RKO (cell line): ENCODE results near the gene NUDCD3.
A peak's percentile ranks its signal among the peaks of the same experiment; 100 is the strongest.

Experiments
- DNase-seq: peaks from one replicate; pipeline ENCODE4 v3.0.0-alpha.2; 2016; ENCODE audit warnings: low spot score

NUDCD3 gene

DNA sequence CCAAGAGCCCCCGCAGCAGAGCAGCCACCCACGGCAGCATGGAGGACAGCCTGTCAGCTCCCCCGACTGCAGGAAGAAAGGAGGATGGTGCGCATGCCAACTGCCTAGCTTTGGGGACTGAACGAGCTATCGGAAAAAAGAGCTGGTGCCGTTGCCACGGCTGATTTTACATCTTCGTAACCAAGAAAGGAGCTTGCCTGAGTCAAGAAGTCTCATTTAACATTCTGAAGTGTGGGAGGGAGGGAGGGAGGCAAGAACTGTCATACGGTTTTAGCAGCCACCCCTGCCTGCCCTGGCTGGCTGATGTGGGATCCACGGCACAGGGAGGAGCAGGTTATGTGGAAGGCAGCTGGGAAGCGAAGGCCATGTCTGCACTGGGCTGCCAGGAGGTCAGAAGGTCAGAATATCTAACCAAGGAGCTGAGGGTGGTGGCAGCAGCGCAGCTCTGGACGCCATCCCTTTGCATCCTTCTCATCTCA is 90.4 kb downstream of the NUDCD3 start:
- no peak for DNase-seq

DNA sequence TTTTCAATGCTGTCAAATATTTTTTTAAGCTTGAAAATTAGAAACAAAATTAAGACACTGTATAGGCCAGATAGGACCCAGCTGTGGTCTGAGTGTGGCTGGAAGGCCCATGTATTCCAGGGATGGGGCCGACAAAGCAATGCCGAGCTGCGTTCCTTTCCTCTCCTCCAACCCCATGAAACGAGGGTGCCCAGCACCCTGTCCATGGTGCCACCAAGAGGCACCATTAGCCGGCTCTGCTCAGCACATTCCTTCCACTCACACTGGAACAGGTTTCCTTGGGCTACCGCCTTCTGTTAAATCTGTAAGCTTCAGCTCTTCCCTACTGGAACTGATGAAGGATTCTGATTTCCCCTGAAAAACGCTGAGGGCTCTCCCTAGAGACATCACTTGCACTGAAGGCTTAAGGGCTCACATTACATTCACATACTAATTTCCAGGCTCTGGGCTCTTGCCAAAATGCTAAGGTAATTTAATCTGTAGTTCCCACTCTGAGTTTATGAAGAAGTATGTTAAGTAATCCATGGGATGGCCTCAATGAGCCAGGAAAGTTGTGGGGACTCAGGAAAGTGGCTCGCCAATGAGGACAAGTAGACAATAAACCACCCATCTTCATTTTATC is 91.4 kb downstream of the NUDCD3 start:
- no peak for DNase-seq

DNA sequence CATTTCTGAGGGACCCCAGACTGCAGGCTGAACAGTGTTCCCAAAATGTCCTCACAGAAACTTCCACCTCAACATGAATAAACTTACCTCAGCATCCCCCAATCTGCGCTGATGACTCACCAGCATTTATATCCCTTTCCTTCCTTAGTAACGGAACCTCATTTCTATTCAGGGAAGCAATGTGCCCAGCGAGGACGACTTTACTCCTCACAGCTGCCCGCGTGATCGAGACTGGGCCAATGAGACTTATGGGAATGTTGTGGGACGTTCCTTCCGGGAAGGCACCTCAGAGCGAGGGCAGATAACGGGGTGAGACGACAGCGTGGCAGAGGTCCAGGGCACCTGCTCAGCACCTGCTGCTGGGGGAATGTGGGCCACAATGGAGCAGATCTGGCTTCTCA is 91.9 kb downstream of the NUDCD3 start:
- no peak for DNase-seq

GRCh38 chr7:44396931-44397545 is 93.4 kb downstream of the NUDCD3 start:
- no peak for DNase-seq

DNA sequence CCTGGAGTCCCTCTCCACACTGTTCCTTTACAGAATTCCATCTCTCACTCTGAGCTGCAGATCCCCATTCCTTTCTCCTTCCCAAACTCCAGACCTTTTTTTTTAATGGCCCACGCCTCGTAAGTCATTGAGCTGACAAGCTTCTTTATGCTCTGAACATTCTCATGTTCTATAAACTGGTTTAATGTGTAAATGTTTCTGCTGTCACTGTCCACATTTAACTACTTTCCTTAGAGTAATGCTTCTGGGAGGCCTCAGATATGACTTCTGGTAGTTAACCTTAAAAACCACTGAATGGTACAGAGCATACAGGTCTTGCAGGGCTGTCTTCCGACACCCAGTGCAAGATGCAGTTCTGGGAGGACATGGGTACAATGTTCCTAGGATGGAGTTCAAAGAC is 94.0 kb downstream of the NUDCD3 start:
- DNase-seq: no peak

DNA sequence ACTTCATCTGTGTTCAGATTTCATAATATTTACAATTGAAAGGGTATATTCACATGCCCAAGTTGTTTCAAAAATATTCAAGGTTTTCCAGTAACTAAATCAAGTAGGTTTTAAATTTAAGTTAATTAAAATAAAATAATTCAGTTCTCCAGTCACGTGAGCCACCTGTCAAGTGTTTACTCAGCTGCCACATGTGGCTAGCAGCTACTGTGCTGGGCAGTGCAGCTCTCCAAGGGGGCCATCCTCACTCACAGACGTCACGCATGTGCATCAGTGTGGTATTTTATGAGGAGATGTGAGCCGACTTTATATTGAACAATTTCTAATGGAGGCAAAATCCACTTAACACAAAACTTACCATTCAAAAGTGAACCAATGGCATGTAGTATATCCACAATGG is 95.4 kb downstream of the NUDCD3 start:
- no peak for DNase-seq

DNA sequence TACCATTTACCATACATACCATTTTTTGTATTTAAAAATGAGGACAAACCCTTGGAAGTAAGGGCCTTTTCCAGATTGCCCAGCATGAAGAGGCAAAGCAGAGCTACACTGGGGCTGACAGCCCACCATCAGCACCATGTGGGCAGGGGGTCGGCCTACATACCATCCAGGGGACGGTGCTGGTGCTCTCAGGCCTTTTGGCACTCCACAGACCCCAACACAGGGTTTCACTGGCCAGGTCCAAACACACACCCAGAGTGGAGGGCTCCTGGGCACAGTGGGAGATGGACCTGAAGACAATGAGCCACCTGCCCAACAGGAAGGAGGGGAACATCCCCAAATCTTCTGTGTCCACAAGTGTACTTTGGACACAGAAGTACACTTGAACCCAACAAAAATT is 95.8 kb downstream of the NUDCD3 start:
- DNase-seq: no peak

DNA sequence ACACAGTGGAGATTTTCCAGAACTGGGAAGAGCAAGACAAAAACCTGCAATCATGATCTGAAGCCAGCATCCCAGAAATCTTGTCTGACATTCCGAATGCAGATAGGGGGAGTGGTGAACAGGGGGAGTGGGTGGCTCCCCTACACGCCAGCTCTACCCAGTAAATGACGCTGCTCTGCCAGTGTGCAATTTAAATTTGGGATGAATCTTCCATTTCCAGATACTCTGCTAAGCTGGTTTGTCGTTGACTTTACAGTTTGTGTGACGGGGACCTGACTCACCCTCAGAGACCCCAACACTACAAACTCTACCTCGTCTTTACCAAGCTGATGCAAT is 96.4 kb downstream of the NUDCD3 start:
- DNase-seq: no peak

GRCh38 chr7:44393238-44394111 is 97.0 kb downstream of the NUDCD3 start:
- no peak for DNase-seq

DNA sequence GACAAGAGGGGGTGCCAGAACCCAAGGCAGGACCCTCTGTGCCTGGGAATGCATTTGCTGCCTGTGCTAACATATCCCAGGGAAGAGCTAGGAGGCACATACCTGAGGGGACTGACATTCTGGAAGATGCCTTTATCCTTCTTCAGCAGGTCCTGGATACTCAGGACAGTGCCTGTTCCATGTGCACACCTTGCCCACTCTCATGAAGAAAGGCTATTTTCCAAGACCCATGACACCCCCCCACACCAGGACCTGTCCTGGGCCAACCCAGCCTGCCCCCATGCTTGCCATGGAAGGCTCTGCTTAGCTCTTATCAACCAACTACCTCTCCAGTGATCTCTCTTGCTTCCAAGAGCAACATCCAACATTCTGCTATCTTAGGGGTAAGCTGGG is 97.8 kb downstream of the NUDCD3 start:
- DNase-seq: no peak

DNA sequence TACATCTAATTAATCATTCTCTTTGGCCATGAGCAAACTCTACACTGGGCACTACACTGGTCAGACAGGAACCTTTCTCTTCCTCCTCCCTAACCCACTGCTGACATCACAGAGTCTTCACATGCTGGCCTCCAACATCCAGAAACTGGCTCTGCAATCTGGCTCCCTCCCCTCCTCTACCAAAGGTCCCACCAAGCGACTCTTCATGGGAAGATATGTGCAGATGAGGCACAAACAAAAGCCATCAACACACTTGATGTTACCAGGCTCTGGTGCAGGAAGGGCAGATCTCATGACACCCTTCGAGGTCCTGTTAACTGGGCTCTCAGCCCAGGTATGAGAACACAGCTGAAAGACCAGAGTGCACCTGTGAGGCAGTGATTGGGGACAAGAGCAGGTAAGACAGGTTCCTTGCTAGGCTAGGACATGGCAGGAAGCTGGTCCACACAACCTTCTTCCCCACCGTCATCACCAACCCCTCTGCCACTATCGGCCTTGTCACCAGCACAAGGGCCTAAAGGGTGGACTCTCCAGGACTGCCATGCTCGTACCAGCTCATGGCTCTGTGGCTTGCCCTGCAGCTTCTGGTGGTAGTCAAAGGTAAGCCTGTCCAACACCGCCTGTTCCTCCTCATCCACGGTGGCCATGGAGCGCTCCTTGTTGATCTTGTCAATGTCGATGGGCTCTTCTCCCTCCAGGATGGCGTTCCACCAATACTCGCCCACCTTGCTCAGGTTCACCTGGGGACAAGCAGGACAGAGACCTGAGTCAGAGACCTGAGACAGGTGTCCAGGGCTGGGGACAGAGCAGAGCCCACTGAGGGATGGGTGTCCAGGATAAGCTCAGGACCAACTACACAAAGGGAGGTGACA is 98.5 kb downstream of the NUDCD3 start:
- DNase-seq: no peak

DNA sequence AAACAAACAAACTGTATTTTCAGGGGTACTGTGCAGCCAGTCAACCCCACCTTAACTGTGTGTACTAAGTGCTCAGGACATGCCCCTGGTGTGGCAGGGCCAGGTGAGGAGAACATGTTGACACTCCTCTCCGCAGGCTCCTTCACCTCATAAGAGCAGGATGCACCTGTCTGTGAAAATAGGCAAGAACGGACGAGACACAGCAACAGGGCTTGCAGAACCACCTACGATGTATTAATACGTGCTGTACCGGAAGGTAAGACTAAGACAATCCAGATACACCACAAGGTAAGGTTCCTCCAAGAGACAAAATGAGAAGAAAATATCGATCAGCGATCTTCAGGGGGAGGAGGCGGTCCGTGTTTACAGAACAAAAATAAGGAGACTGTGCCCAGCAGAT is 99.3 kb downstream of the NUDCD3 start:
- DNase-seq: no peak

GRCh38 chr7:44390701-44391100 is 99.8 kb downstream of the NUDCD3 start:
- no peak for DNase-seq

DNA sequence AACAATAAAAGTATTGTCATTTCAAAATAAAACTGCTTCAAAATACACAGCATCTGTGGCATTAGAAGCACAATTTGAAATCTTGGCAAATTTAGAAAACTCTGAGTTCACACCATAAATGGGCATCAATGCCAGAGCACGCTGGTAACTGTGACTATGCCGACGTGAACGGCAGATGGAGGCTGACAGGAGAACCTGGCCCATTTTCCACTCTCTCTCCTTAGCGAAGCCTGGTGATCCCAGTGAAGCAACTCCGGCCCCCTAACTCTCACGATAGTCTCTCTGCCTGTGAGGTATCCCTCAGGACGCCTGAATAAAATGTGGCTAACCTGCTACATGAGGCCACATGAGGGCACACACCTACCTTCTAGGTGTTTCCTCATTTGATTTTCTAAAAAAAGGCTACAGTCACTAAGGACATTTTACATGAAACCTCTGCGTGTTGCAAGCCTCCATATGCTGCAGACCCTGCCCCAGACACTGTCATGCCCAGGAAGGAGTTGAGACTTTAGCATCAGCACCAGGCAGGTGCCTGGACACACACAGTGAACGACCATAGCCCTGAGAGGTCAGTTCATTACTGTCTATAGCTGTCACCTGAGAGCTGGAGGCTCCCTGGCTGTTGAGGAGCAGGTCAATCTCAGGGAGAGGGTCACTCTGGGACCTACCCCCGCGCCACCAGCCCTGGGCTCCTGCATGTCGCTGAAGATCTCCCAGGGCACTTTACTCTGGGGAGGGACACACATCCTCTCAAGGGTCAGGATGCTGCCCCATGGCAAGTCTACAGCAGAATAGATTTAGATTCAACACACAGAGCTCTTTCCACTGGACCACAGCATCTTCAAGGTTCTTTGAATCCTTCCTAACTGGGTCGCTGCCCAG is 102.1 kb downstream of the NUDCD3 start:
- DNase-seq: no peak

DNA sequence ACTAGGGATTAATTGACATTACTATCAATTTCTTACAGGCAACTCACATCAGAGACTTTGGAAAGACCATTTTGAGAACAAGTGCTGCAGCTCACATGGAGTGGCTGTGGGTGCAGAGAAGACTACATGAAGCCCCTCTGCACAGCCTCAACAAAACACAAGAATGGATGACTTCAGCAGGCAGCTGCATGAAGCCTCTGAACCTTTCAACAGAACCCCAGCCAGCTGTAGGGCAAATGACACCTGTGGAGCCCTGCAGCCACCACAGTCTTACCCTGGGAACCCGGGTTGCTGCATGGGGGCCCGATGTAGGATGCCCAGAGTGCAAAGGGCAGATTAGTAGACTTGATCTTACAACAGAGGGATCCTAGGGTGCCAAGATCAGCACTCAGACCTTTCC is 103.1 kb downstream of the NUDCD3 start:
- no peak for DNase-seq

GRCh38 chr7:44386139-44386913 is 104.1 kb downstream of the NUDCD3 start:
- DNase-seq: no peak

DNA sequence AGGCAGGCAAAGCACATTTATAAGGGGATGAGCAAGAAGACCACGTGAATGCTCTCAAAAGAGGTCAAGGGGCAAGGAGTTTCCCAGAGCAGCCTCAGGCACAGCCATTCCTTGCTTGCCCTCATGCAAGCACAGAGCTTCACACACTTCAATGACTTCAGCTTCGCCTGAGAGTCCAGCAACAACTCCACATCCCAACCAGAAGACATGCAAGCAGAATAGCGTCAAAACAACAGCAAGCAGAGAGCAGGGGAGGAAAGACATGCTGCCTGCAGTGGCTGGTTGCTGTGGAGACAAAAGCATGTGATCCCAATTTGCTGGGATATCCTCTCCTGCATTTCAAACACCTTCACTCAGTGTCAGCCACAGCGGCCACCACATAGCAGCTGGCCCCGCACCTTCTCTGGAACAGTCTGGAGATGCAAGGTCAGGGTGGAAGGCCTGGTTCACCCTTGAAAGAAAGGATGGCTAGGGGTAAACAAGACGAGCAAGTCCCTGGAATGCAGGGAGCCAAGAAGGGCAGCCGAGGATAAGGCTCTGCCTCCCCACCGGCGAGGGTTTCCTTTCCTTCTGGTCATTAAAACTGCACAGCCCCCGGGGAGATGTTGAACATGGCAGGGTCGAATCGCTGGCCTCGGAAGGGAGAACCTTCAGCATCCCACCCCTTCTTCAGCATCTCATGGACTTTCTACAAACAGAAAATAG is 104.9 kb downstream of the NUDCD3 start:
- no peak for DNase-seq

- DNase-seq: no peak
Observed at GRCh38 chr7:44384586-44385433, 105.6 kb downstream of the NUDCD3 start.

GRCh38 chr7:44383566-44383965 is 106.9 kb downstream of the NUDCD3 start:
- peak; percentile 36 for DNase-seq
